HepG2 (cell line): Measurements from ENCODE around the gene FAM131C.

Experiments
- CTCF ChIP-seq: sonication (generic); formaldehyde crosslinking; IDR thresholded peaks from 2 replicates; pipeline ENCODE4 v1.5.0; 2020; ENCODE audit warnings: mild to moderate bottlenecking, missing genetic modification reagents, moderate library complexity
- NFYB ChIP-seq: sonication (generic); formaldehyde crosslinking; IDR thresholded peaks from 2 replicates; pipeline ENCODE4 v1.4.0; 2020; ENCODE audit warnings: missing genetic modification reagents
- NR0B2 ChIP-seq: sonication (generic); formaldehyde crosslinking; IDR thresholded peaks from 2 replicates; pipeline ENCODE4 v1.4.0; 2020; ENCODE audit warnings: mild to moderate bottlenecking, missing genetic modification reagents
- SP1 ChIP-seq, 2 experiments: fragments of 450-650 bp in 1 of 2; sonication (generic) in 1 of 2; formaldehyde crosslinking in 1 of 2; IDR thresholded peaks; 2 replicates each; pipeline versions ENCODE4 v1.4.0 to v1.6.1; 2016 to 2020; ENCODE audit warnings: missing genetic modification reagents in 1 of 2

DNA sequence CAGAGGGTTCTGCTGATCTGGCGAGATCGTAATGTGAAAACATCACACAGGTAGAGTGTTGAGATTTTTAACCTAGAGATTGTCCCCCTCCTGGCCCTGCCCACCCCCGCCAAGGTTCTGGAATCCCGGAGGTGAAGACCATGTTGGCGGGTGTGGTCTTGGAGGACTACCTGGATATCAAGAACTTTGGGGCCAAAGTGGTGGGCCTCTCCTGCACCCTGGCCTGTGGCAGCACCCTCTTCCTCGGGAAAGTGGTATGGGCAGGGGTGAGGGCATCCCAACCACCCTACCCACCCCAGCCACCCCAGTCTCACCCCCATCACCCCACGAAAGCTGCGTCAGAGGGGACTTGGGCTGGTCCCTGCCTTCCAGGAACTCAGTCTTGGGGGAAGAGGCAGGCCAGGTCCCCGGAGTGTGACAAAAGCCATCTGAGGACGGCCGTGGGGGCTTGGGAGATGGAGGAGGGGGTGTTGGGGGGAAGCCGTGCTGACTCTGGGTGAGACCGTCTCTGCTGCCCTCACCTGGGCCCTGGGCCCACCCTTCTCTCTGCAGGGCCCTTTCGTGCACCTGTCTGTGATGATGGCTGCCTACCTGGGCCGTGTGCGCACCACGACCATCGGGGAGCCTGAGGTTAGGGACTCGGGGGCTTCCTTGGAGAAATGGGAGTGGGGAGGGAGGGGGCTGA lies 25.5 kb downstream of the FAM131C start:
- no peak for TF ChIP-seq NR0B2 (CRISPR knock-in tag)
- TF ChIP-seq NFYB (CRISPR knock-in tag), result no peak
- no peak for TF ChIP-seq SP1 (IDR thresholded peaks at IDR 0.05)
- TF ChIP-seq SP1 (CRISPR knock-in tag; IDR thresholded peaks at IDR 0.05), result no peak
- TF ChIP-seq CTCF (CRISPR knock-in tag), result no peak
